Activated T-cell treated with anti-CD3 and anti-CD28 coated beads for 1 hour (primary cell): Measurements from ENCODE around the gene PPP1R9B.
A peak's percentile ranks its signal among the peaks of the same experiment; 100 is the strongest.

Experiments used
- DNase-seq: peaks from one replicate; pipeline ENCODE4 v3.0.0-alpha.2; 2020; ENCODE audit warnings: low read depth

Gene PPP1R9B

DNA sequence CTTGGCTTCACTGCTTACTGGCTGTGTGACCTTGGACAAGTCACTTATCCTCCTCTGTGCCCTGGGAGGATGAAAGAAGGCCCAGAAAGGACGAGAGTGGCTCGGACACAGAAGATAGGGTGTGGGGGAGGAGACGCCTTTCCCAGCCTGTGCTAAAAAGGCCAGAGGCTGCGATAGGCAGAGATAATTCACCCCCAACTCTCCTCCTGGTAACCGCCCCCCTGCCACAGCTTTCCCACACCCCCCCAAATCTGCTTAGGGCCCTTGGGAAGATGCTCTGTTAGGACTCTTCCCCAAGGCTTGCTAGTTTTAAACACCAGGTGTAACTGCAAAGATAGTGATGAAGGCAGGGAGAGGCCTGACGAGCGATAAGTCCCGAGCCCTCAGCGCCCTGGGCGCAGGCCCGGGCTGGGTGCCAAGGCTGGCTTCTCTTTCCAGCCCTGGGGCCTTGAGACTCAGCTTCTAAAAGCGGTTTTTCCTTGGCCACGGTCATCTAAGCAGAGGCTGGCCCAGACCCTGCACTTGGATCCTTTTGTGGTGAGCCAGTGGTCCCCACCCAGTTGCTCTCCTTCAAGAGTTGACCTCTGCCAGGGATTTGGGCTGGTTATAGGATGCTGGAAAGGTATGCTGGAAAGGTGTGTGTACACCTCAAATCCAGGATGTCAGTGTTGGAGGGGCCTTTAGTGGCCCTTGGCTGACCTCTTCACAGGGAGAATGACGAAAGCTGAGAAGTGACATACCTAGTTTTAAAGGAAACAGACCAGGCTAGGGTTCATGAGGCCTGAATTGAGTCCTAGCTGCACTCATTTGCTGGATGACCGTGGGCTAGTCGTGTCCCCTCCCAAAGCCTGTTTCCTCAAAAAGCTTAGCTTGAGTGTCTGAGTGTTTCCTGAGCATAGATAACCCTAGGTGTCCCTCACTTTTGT is 3.4 kb upstream of the PPP1R9B start:
- DNase-seq = no peak

- DNase-seq = no peak
Observed at GRCh38 chr17:50152736-50153135, 2.3 kb upstream of the PPP1R9B start.

DNA sequence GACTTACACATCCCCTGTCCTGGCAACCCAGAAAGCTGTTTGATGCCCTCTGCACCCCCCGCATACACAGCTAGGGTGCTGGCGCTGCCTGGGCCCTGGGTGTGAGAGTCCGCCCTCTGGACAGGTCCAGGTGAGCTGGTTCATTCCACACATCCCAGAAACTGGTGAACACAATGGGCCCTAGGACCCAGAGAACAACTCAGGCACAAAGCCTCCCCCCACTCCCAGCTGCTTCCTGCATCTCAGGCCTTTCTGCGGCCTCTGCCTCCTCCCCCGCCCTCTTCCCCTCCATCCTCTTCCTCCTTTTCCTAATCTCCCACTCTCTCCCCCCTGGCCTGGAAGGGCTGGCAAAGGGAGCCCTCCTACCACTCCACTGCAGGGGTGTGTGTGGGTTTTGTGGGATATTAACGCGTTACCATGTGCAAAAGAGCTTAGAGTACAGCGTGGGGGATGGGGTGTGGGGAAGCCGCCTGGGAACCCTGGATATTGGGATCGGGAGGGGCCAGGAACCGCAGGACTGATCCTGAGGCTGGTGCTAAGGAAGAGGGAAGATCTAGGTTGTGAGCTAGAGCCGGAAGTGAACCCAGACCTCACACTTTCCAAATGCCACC is 1.6 kb upstream of the PPP1R9B start:
- DNase-seq = no peak

- peak; percentile 77 for DNase-seq
Observed at GRCh38 chr17:50151041-50151936, 812 bp upstream of the PPP1R9B start.

- peak; percentile 47 for DNase-seq
Observed at GRCh38 chr17:50149417-50150353, 792 bp downstream of the PPP1R9B start.

- no peak for DNase-seq
Observed at GRCh38 chr17:50149091-50149416, 1.4 kb downstream of the PPP1R9B start.

DNA sequence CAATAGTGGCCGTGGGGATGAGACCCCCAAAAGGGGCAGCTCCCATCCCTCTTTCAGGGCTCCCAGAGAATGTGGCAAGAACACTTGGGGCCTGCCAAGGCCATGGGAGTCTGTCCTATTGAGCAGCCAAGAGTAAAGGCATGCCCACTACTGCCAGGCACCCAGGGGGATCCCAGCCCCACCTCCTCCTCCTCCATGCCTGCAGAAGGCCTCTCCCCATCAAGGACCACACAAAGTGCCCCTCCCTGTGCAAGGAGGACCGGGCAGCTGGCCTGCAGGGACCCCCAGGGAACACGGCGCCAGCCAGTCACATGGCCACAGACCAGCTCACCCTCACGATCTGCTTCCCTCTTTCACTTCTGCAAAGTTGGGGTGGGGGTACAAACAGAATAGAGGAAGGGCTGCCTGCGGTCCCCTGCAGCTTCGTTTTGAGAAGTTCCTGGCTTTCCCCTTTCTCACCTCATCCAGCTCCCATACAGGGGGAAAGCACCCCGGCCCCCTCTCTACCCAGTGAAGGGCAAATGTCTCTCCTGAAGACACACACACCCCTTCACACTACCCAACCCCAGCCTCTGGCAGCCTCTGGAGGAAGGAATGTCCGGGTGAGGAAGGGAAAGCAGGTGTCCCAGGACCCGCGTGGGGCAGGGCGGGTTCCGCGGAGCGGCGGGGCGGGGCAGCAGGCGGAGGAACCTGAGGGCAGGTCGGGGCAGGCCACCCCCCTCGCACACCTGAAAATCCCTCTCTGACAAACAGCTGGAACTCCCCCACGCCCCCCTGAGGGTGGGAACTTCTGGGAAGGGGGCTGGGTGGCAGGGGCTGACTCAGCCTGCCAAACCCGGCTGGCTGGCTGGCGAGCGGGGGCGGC is 2.0 kb downstream of the PPP1R9B start:
- peak; percentile 55 for DNase-seq

- no peak for DNase-seq
Observed at GRCh38 chr17:50147841-50148225, 2.6 kb downstream of the PPP1R9B start.

GRCh38 chr17:50146927-50147665 is 3.4 kb downstream of the PPP1R9B start:
- no peak for DNase-seq

DNA sequence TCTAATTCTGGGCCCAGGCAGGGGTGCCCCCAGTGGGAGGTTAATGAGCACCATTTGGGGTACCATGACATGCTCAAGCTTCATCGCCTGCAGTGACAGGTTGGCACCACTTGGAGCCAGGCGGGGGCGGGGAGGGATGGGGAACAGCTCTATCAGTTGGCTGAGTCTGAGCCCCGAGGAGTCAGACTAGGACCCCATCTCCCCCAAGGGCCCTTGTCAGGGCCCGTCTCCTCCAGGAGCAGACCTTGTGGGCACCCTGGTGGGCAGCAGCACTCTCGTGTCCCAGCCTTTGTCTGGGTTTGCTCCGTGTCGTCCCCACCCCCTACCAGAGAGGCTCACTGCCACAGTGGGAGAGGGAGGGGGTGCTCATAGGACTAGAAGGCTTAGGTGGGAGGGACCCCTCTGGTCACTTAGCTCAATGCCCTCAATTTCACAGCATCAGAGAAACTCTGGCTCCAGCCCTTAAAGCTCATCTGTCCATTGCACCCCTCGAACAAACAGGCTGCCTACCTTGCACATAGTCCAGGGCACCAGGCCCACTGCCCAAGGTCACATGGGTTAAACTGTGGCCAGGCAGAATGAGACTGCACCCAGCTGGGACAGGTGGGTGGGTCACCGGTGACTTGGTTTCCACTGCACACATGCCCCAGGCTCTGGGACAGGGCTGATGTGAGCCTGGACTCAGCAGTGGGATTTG is 4.1 kb downstream of the PPP1R9B start:
- no peak for DNase-seq

- no peak for DNase-seq
Observed at GRCh38 chr17:50145532-50146229, 4.8 kb downstream of the PPP1R9B start.

GRCh38 chr17:50144845-50145531 is 5.5 kb downstream of the PPP1R9B start:
- DNase-seq = no peak

DNA sequence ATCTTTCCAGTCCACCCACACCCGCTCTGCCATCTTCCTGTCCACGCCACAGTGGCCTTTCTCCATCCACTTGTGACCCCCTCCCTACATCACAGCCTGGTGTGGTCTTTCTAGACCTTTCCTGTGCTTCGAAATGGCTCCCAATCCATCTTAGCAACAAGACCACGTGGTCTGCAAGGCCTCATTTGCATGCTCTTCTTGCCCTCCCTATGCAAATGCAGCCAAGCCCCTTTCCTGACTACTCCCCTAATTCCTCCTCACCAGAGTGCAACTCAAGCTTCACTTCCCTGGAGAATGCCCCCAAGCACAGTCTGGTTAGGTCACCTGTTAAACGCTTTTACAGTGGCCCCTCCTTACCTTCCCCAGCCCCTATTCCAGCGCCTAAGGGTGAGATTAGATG is 6.1 kb downstream of the PPP1R9B start:
- DNase-seq = no peak

DNA sequence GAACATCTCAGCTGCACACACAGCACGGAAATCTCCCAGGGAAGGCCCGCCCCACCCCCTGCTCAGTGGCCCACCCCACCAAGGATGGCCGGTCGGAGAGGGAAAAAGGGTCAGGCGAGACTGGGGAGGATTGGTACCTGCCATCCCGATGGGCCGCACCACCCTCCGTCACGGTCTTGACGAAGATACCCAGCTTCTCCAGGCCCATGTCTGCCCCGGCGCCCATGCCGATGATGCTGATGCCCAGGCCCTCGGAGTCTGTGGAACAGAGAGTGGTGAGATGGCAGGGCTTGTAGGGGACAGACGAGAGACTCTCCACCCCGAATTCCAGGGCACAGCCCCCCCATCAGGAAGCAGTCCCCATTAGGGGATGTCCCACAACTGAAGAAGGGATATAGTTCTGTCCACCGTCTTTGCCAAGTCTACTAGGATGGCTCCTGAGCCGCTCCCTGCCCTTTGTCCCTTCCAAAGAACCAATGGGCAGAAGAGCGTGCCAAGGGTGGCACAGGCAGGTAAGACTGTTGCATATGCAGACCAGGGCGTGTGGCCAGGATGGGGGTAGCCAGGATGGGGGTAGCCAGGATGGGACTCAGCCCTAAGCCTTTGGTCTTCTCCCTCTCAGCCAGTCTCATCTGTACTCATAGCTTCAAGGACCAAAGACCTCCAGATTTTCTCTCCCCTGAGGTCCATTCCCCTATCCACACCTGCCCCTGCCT is 6.9 kb downstream of the PPP1R9B start:
- no peak for DNase-seq

- no peak for DNase-seq
Observed at GRCh38 chr17:50141745-50142110, 8.7 kb downstream of the PPP1R9B start.

DNA sequence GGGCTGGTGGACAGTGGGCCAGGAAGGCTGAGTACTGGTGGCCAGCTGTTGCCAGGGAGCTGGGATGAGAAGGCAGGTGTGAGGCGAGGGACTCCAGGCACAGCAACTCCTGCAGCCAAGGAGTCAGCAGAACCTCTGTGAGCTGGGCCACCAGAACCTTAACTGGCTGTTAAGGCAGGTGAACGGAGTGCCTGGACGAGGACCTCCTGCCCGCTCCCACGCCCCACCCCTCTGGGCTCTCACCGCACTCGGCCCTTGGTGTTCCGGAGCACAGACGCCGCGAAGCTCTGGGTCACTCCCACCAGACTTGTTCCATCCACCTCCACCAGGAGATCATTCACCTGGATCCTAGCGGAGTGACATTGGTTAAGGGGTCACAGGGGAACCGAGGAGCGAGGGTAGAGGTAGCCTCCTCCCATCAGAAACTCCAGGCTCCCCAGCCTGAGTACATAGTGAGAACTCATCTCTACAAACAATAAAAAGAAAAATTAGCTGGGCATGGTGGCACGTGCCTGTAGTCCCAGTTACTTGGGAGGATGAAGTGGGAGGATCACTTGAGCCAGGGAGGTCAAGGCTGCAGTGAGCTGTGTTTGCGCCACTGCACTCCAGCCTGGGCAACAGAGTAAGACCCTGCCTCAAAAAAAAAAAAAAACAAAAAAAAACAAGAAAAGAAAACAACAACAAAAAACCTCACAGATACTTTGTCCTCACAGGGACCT is 9.3 kb downstream of the PPP1R9B start:
- DNase-seq = no peak
